ENCODE results near the gene SLC25A12.
"Not testable (repeated sequence)": the region's sequence is repeated elsewhere in the genome, so short reads cannot be mapped to it uniquely, and the experiment has no call there.

The SLC25A12 gene

DNA sequence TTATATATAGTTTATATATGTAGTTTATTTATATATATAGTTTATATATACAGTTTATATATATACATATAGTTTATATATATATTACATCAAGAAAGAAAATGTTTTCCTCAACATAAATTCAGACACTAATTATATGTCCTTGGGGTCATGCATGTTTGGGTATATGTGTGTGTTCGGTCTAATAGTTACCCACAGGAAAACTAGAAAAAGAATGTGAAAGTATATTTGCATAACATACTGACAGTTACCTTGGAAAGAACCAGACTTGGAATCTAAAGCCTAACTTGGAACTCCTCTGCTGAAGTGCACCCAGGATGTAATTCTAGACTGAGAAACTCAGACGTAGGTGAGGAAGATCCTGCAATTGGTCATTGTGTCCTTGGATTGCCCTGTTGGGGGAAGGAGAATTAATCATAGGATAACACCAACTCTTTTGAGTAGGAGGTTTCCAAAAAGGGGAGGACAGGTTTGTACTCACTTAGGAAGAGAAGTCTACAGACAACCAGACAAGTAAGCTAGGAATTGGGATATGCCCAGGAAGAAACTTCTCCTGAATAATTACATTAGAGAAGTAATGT, 8.9 kb upstream of the SLC25A12 start:
- no peak overlapping the region for H3K9ac ChIP-seq (ENCODE audit: insufficient read length, low read depth)
- no peak for DNase-seq (ENCODE audit: low read depth, low spot score)
- H3K9me3 ChIP-seq (ENCODE audit: insufficient read depth, low read length): peaks cover 12% of the 10 kb centered on the region
- no peak for TF ChIP-seq SUZ12 (IDR thresholded peaks at IDR 0.05; ENCODE audit: extremely low read depth, insufficient read depth, insufficient read length)
- TF ChIP-seq ZNF274 (IDR thresholded peaks at IDR 0.05; ENCODE audit: low read depth, low read length): no peak
- TF ChIP-seq YY1 (IDR thresholded peaks at IDR 0.05; ENCODE audit: insufficient read depth, insufficient read length): no peak
- no peaks in the 10 kb centered on the region for H3K27me3 ChIP-seq (ENCODE audit: insufficient read depth, insufficient read length)
- H3K4me3 ChIP-seq (ENCODE audit: insufficient read length, low read depth): no peak overlapping the region
- H3K4me1 ChIP-seq (ENCODE audit: insufficient read depth, insufficient read length): no peaks in the 10 kb centered on the region
- H3K36me3 ChIP-seq (ENCODE audit: insufficient read depth, insufficient read length, low read length): no peaks in the 10 kb centered on the region

DNA sequence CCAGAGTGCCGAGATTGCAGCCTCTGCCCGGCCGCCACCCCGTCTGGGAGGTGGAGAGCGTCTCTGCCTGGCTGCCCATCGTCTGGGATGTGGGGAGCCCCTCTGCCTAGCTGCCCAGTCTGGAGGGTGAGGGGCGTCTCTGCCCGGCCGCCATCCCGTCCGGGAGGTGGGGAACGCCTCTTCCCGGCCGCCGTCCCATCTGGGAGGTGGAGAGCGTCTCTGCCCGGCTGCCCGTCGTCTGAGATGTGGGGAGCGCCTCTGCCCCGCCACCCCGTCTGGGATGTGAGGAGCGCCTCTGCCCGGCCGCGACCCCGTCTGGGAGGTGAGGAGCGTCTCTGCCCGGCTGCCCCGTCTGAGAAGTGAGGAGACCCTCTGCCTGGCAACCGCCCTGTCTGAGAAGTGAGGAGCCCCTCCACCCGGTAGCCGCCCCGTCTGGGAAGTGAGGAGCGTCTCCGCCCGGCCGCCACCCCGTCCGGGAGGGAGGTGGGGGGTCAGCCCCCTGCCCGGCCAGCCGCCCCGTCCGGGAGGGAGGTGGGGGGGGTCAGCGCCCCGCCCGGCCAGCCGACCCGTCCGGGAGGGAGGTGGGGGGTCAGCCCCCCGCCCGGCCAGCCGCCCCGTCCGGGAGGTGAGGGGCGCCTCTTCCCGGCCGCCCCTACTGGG, 5.7 kb upstream of the SLC25A12 start:
- not testable (repeated sequence) for H3K4me3 ChIP-seq (ENCODE audit: insufficient read length, low read depth); DNase-seq (ENCODE audit: low read depth, low spot score)

GRCh38 chr2:171895786-171896185, 1.7 kb upstream of the SLC25A12 start:
- H3K9me3 ChIP-seq (ENCODE audit: insufficient read depth, low read length): peaks cover 12% of the 10 kb centered on the region
- DNase-seq (ENCODE audit: low read depth, low spot score): no peak
- no peak overlapping the region for H3K9ac ChIP-seq (ENCODE audit: insufficient read length, low read depth)
- no peaks in the 10 kb centered on the region for H3K36me3 ChIP-seq (ENCODE audit: insufficient read depth, insufficient read length, low read length)
- H3K27me3 ChIP-seq (ENCODE audit: insufficient read depth, insufficient read length): no peaks in the 10 kb centered on the region
- H3K4me1 ChIP-seq (ENCODE audit: insufficient read depth, insufficient read length): no peaks in the 10 kb centered on the region
- no peak overlapping the region for H3K4me3 ChIP-seq (ENCODE audit: insufficient read length, low read depth)
- TF ChIP-seq ZNF274 (IDR thresholded peaks at IDR 0.05; ENCODE audit: low read depth, low read length): no peak
- no peak for TF ChIP-seq SUZ12 (IDR thresholded peaks at IDR 0.05; ENCODE audit: extremely low read depth, insufficient read depth, insufficient read length)
- no peak for TF ChIP-seq YY1 (IDR thresholded peaks at IDR 0.05; ENCODE audit: insufficient read depth, insufficient read length)

More for the DNA sequence above, 5.7 kb upstream of the SLC25A12 start:
- not testable (repeated sequence) for H3K4me1 ChIP-seq (ENCODE audit: insufficient read depth, insufficient read length); H3K36me3 ChIP-seq (ENCODE audit: insufficient read depth, insufficient read length, low read length); H3K9ac ChIP-seq (ENCODE audit: insufficient read length, low read depth); H3K27me3 ChIP-seq (ENCODE audit: insufficient read depth, insufficient read length)
- peaks cover 12% of the 10 kb centered on the region for H3K9me3 ChIP-seq (ENCODE audit: insufficient read depth, low read length)

DNA sequence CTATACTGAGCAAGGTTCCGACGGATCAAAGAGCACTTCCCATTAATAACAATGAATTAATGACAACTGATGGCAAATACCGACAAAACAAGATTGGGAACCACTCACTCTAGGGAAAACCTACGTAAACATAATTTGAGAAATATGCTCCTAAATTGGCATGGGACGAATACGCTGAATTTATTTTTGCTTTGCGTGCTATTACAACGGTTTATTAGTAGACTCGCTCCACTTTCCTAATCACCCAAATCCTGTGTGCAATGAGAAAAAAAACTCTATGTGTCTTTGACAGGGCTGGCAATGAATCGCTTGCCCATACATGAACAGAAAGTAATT, 536 bp upstream of the SLC25A12 start:
- H3K4me1 ChIP-seq (ENCODE audit: insufficient read depth, insufficient read length): no peaks in the 10 kb centered on the region
- TF ChIP-seq YY1 (IDR thresholded peaks at IDR 0.05; ENCODE audit: insufficient read depth, insufficient read length) (no peak), SUZ12 (IDR thresholded peaks at IDR 0.05; ENCODE audit: extremely low read depth, insufficient read depth, insufficient read length) (no peak), ZNF274 (IDR thresholded peaks at IDR 0.05; ENCODE audit: low read depth, low read length) (no peak)
- H3K4me3 ChIP-seq (ENCODE audit: insufficient read length, low read depth): peak overlapping the region; percentile 62
- DNase-seq (ENCODE audit: low read depth, low spot score): no peak
- peak overlapping the region; percentile 83 for H3K9ac ChIP-seq (ENCODE audit: insufficient read length, low read depth)
- no peaks in the 10 kb centered on the region for H3K36me3 ChIP-seq (ENCODE audit: insufficient read depth, insufficient read length, low read length)
- H3K27me3 ChIP-seq (ENCODE audit: insufficient read depth, insufficient read length): no peaks in the 10 kb centered on the region
- H3K9me3 ChIP-seq (ENCODE audit: insufficient read depth, low read length): peaks cover 10% of the 10 kb centered on the region

- TF ChIP-seq SUZ12 (IDR thresholded peaks at IDR 0.05; ENCODE audit: extremely low read depth, insufficient read depth, insufficient read length): no peak
- no peak for TF ChIP-seq YY1 (IDR thresholded peaks at IDR 0.05; ENCODE audit: insufficient read depth, insufficient read length)
- TF ChIP-seq ZNF274 (IDR thresholded peaks at IDR 0.05; ENCODE audit: low read depth, low read length): no peak
- DNase-seq (ENCODE audit: low read depth, low spot score): no peak
- peak overlapping the region; percentile 76 for H3K9ac ChIP-seq (ENCODE audit: insufficient read length, low read depth)
- H3K4me1 ChIP-seq (ENCODE audit: insufficient read depth, insufficient read length): no peaks in the 10 kb centered on the region
- no peaks in the 10 kb centered on the region for H3K36me3 ChIP-seq (ENCODE audit: insufficient read depth, insufficient read length, low read length)
- peaks cover 3% of the 10 kb centered on the region for H3K9me3 ChIP-seq (ENCODE audit: insufficient read depth, low read length)
- no peaks in the 10 kb centered on the region for H3K27me3 ChIP-seq (ENCODE audit: insufficient read depth, insufficient read length)
- peak overlapping the region; percentile 62 for H3K4me3 ChIP-seq (ENCODE audit: insufficient read length, low read depth)
These were observed 734 bp downstream of the SLC25A12 start for GRCh38 chr2:171893196-171893823.

GRCh38 chr2:171889808-171890207, 4.2 kb downstream of the SLC25A12 start:
- no peaks in the 10 kb centered on the region for H3K4me1 ChIP-seq (ENCODE audit: insufficient read depth, insufficient read length)
- DNase-seq (ENCODE audit: low read depth, low spot score): no peak
- H3K27me3 ChIP-seq (ENCODE audit: insufficient read depth, insufficient read length): no peaks in the 10 kb centered on the region
- no peak overlapping the region for H3K9ac ChIP-seq (ENCODE audit: insufficient read length, low read depth)
- no peaks in the 10 kb centered on the region for H3K36me3 ChIP-seq (ENCODE audit: insufficient read depth, insufficient read length, low read length)
- H3K9me3 ChIP-seq (ENCODE audit: insufficient read depth, low read length): no peaks in the 10 kb centered on the region
- H3K4me3 ChIP-seq (ENCODE audit: insufficient read length, low read depth): no peak overlapping the region
- no peak for TF ChIP-seq YY1 (IDR thresholded peaks at IDR 0.05; ENCODE audit: insufficient read depth, insufficient read length)
- no peak for TF ChIP-seq ZNF274 (IDR thresholded peaks at IDR 0.05; ENCODE audit: low read depth, low read length)
- TF ChIP-seq SUZ12 (IDR thresholded peaks at IDR 0.05; ENCODE audit: extremely low read depth, insufficient read depth, insufficient read length): no peak

DNA sequence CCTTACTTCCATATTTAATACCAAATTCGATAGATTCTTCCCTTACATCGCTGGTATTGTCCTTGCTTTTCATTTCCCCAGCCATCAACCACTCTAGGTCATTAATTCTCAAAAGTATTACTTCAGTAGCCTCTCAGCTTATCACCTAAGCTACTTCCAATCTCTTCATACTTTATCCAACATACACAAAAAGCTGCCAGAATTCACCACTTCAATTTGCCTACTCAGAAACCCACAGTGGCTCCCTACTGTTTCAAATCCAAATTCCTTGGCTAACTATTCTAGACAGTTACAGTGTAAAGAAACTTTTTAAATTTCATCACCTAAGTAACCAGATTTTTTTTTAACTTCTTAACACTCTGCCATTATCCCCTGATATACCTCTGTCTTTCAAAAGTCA, 4.7 kb downstream of the SLC25A12 start:
- TF ChIP-seq YY1 (IDR thresholded peaks at IDR 0.05; ENCODE audit: insufficient read depth, insufficient read length) (no peak), ZNF274 (IDR thresholded peaks at IDR 0.05; ENCODE audit: low read depth, low read length) (no peak), SUZ12 (IDR thresholded peaks at IDR 0.05; ENCODE audit: extremely low read depth, insufficient read depth, insufficient read length) (no peak)
- Histone ChIP-seq H3K4me3 (ENCODE audit: insufficient read length, low read depth) (no peak overlapping the region), H3K9ac (ENCODE audit: insufficient read length, low read depth) (no peak overlapping the region), H3K4me1 (ENCODE audit: insufficient read depth, insufficient read length) (no peaks in the 10 kb centered on the region), H3K36me3 (ENCODE audit: insufficient read depth, insufficient read length, low read length) (no peaks in the 10 kb centered on the region), H3K27me3 (ENCODE audit: insufficient read depth, insufficient read length) (no peaks in the 10 kb centered on the region), H3K9me3 (ENCODE audit: insufficient read depth, low read length) (no peaks in the 10 kb centered on the region)
- no peak for DNase-seq (ENCODE audit: low read depth, low spot score)
